ENCODE results near the gene PSMD2.

DNA sequence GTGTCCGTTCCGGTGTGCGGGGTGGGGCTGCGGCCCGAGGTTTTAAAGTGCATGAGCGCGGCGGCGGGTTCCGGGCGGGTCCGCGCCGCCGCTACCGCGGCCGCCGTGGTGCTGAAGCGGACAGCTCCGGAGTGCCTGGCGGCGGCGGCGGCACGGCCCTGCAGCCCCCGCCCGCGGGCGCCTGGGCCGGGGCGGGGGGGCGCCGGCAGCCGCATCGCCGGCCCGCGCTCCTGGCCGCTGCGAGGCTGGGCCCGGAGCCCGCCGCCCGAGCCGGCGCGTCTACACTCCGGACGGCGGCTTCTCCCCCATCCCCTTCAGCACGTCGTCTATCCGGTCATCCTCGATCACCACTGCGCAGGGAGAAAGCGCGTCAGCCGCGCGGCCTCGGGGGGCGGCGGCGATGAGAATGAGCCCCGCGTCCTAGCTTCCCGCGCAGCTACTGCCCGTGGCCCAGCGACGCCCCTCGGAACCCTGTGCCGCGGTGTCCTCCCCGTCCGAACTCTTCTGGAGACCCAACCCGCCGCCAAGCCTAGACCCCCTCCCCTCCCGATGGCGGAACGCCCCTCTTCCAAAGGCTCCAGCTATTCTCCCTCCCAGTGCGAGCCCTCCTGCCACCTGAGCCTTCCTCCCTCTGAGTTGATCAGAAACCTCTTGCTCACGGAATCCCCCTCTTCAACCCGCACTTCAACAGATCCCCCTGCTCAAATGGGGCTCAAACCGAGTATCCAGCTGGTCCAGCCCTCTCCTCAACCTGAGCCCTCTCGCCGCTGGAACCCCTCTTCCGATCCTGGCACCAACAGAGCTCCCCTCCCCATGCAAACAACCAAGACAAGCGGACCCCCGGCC is 38.9 kb upstream of the PSMD2 start:
- TF ChIP-seq CTCF (IDR thresholded peaks at IDR 0.05) (no peak), POLR2A (IDR thresholded peaks at IDR 0.05) (no peak)

All from thyroid gland (tissue), 4 donors.